CD4-positive, alpha-beta memory T cell (primary cell): Measurements from ENCODE around the gene AGPAT4. TPM values are rescaled to one million over a fixed set of nuclear protein-coding genes. Genes with fewer than 3 reads are reported as not detected.
A peak's percentile ranks its signal among the peaks of the same experiment; 100 is the strongest.

Experiments
- CTCF ChIA-PET: fragments of 350-600 bp; sonication (Branson Sonifier 250); formaldehyde crosslinking; loops from one replicate; lab custom pipeline; 2021; ENCODE audit warnings: inconsistent platforms; ENCODE audit not compliant: partially characterized antibody; lab: Charles Lee
- POLR2A ChIA-PET: fragments of 350-600 bp; sonication (Branson Sonifier 250); formaldehyde crosslinking; loops from one replicate; lab custom pipeline; 2021; ENCODE audit not compliant: partially characterized antibody; lab: Charles Lee
- DNase-seq, 5 donors: peaks; one replicate each; pipeline versions ENCODE4 v3.0.0 to v3.0.0-alpha.2; 2020 to 2022; ENCODE audit warnings: mixed read lengths in 1 of 5
- H3K27ac ChIP-seq: one replicate; pipeline ENCODE4 v1.7.0; 2013; ENCODE audit warnings: low read depth, low read length
- H3K27me3 ChIP-seq: 2 replicates; pipeline ENCODE4 v1.7.0; 2013; ENCODE audit warnings: mild to moderate bottlenecking, low read length, moderate library complexity; ENCODE audit not compliant: insufficient read depth
- H3K36me3 ChIP-seq: 2 replicates; pipeline ENCODE4 v1.7.0; 2013; ENCODE audit warnings: mild to moderate bottlenecking, low read length, moderate library complexity; ENCODE audit not compliant: insufficient read depth
- H3K4me1 ChIP-seq: 2 replicates; pipeline ENCODE4 v1.7.0; 2013; ENCODE audit warnings: mild to moderate bottlenecking, low read length, moderate library complexity; ENCODE audit not compliant: insufficient read depth
- H3K4me3 ChIP-seq, 2 donors: one replicate each; pipeline ENCODE4 v1.7.0; 2013; ENCODE audit warnings: low read length in 2 of 2, mild to moderate bottlenecking in 1 of 2
- H3K9me3 ChIP-seq, 2 donors: one replicate each; pipeline ENCODE4 v1.7.0; 2013; ENCODE audit warnings: low read length in 2 of 2, control low read depth in 1 of 2; ENCODE audit not compliant: control insufficient read depth in 1 of 2
- H3K27ac Mint-ChIP-seq, 7 donors: one replicate each; pipeline ENCODE4 v1.8.0; 2020 to 2021; ENCODE audit warnings: mixed read lengths in 7 of 7, mild to moderate bottlenecking in 6 of 7, inconsistent platforms in 3 of 7, moderate library complexity in 3 of 7
- H3K27me3 Mint-ChIP-seq, 2 donors: one replicate each; pipeline ENCODE4 v1.8.0; 2020 to 2021; ENCODE audit warnings: mixed read lengths in 2 of 2
- H3K36me3 Mint-ChIP-seq, 2 donors: one replicate each; pipeline ENCODE4 v1.8.0; 2020 to 2021; ENCODE audit warnings: mixed read lengths in 2 of 2, inconsistent platforms in 1 of 2, mild to moderate bottlenecking in 1 of 2
- H3K4me1 Mint-ChIP-seq, 4 donors: one replicate each; pipeline ENCODE4 v1.8.0; 2020 to 2021; ENCODE audit warnings: mixed read lengths in 4 of 4, mild to moderate bottlenecking in 1 of 4
- H3K4me3 Mint-ChIP-seq, 8 donors: one replicate each; pipeline ENCODE4 v1.8.0; 2020 to 2021; ENCODE audit warnings: mixed read lengths in 8 of 8, mild to moderate bottlenecking in 7 of 8, moderate library complexity in 6 of 8, inconsistent platforms in 3 of 8
- H3K9me3 Mint-ChIP-seq, 8 donors: one replicate each; pipeline ENCODE4 v1.8.0; 2020 to 2021; ENCODE audit warnings: mixed read lengths in 8 of 8, mild to moderate bottlenecking in 5 of 8, inconsistent platforms in 3 of 8, moderate library complexity in 1 of 8
- intact Hi-C: fragments of 100-400 bp; cut with micrococcal nuclease; formaldehyde crosslinking; loops from one replicate; pipeline ENCODE4 v1.15.1; 2023
- polyA plus RNA-seq, 2 donors: library from polyadenylated mRNA; unstranded; fragments of 300-500 nt; fragmentation: Illumina TruSeq; gene quantifications; one replicate each; pipeline ENCODE4 v1.2.3, GENCODE V29; 2021
- total RNA-seq, 2 experiments: library from RNA; stranded (reverse); gene quantifications; one replicate each; pipeline ENCODE4 v1.2.3, GENCODE V29; 2021

Gene AGPAT4
- total and polyA plus RNA-seq, 4 experiments from 2014 or later: 3.6 to 6.9 (median 4.1) TPM

- H3K4me3 Mint-ChIP-seq: no peak overlapping the region
- CTCF ChIA-PET: no interaction called here
- Histone ChIP-seq H3K27me3 (no peaks in the 10 kb centered on the region), H3K9me3 (no peaks in the 10 kb centered on the region), H3K36me3 (no peaks in the 10 kb centered on the region), H3K4me1 (no peaks in the 10 kb centered on the region), H3K4me3 (no peak overlapping the region), H3K27ac (no peak overlapping the region)
- peaks cover 0 to 15% (median 7%) of the 10 kb centered on the region in 8 donors for H3K9me3 Mint-ChIP-seq
- no peaks in the 10 kb centered on the region for H3K36me3 Mint-ChIP-seq
- DNase-seq: no peak
- H3K4me1 Mint-ChIP-seq: no peaks in the 10 kb centered on the region
- H3K27ac Mint-ChIP-seq: no peak overlapping the region
- POLR2A ChIA-PET: no interaction called here
- H3K27me3 Mint-ChIP-seq: peaks cover 6 to 20% of the 10 kb centered on the region in 2 donors
- intact Hi-C loops: no loop called here
Measured at GRCh38 chr6:161284653-161285052, 10.8 kb upstream of the AGPAT4 start.

GRCh38 chr6:161281092-161281491 is 7.2 kb upstream of the AGPAT4 start:
- Mint-ChIP-seq H3K4me1 (no peaks in the 10 kb centered on the region), H3K4me3 (no peak overlapping the region), H3K27ac (no peak overlapping the region), H3K36me3 (no peaks in the 10 kb centered on the region), H3K9me3 (peaks cover 0 to 15% (median 7%) of the 10 kb centered on the region in 8 donors), H3K27me3 (peaks cover 6 to 12% of the 10 kb centered on the region in 2 donors)
- CTCF ChIA-PET: no interaction called here
- Histone ChIP-seq H3K27me3 (no peaks in the 10 kb centered on the region), H3K4me1 (no peaks in the 10 kb centered on the region), H3K36me3 (no peaks in the 10 kb centered on the region), H3K4me3 (no peak overlapping the region), H3K9me3 (no peaks in the 10 kb centered on the region), H3K27ac (no peak overlapping the region)
- intact Hi-C loops: no loop called here
- DNase-seq: no peak
- POLR2A ChIA-PET: no interaction called here

GRCh38 chr6:161279677-161280415 is 6.0 kb upstream of the AGPAT4 start:
- Mint-ChIP-seq H3K4me3 (no peak overlapping the region), H3K36me3 (no peaks in the 10 kb centered on the region), H3K27me3 (peaks cover 6 to 13% of the 10 kb centered on the region in 2 donors), H3K9me3 (peaks cover 0 to 15% (median 7%) of the 10 kb centered on the region in 8 donors), H3K27ac (no peak overlapping the region), H3K4me1 (peaks cover 0 to 3% (median 2%) of the 10 kb centered on the region in 4 donors)
- no peaks in the 10 kb centered on the region for H3K27me3 ChIP-seq
- ChIA-PET POLR2A (no interaction called here), CTCF (interaction anchor here (0.9 kb wide), 1 partner anchor 91 kb away, joined by 3 read pairs; no protein-coding TSS in a partner anchor)
- no peaks in the 10 kb centered on the region for H3K36me3 ChIP-seq
- H3K4me3 ChIP-seq: no peak overlapping the region
- no peaks in the 10 kb centered on the region for H3K4me1 ChIP-seq
- no peaks in the 10 kb centered on the region for H3K9me3 ChIP-seq
- no peak overlapping the region for H3K27ac ChIP-seq
- intact Hi-C loops: no loop called here
- no peak for DNase-seq

- H3K27ac Mint-ChIP-seq: no peak overlapping the region
- H3K36me3 Mint-ChIP-seq: peaks cover 0 to 8% of the 10 kb centered on the region in 2 donors
- POLR2A ChIA-PET: no interaction called here
- H3K4me3 Mint-ChIP-seq: no peak overlapping the region
- H3K4me1 Mint-ChIP-seq: peaks cover 14 to 25% (median 20%) of the 10 kb centered on the region in 4 donors
- H3K36me3 ChIP-seq: no peaks in the 10 kb centered on the region
- CTCF ChIA-PET: no interaction called here
- intact Hi-C loops: no loop called here
- peaks cover 5 to 11% of the 10 kb centered on the region in 2 donors for H3K27me3 Mint-ChIP-seq
- no peaks in the 10 kb centered on the region for H3K27me3 ChIP-seq
- peaks cover 0 to 15% (median 7%) of the 10 kb centered on the region in 8 donors for H3K9me3 Mint-ChIP-seq
- H3K27ac ChIP-seq: no peak overlapping the region
- no peaks in the 10 kb centered on the region for H3K9me3 ChIP-seq
- H3K4me1 ChIP-seq: peaks cover 21% of the 10 kb centered on the region
- no peak overlapping the region for H3K4me3 ChIP-seq
- DNase-seq: no peak
Measured at GRCh38 chr6:161276605-161277155, 2.8 kb upstream of the AGPAT4 start.

- H3K4me1 Mint-ChIP-seq: peaks cover 14 to 32% (median 24%) of the 10 kb centered on the region in 4 donors
- no peaks in the 10 kb centered on the region for H3K9me3 Mint-ChIP-seq
- CTCF ChIA-PET: no interaction called here
- H3K27ac Mint-ChIP-seq: peak overlapping the region in 6 of 7 donors; percentile 66 to 99 (median 97)
- Histone ChIP-seq H3K27me3 (no peaks in the 10 kb centered on the region), H3K4me1 (peaks cover 24% of the 10 kb centered on the region), H3K4me3 (no peak overlapping the region), H3K27ac (peak overlapping the region; percentile 63), H3K36me3 (no peaks in the 10 kb centered on the region), H3K9me3 (no peaks in the 10 kb centered on the region)
- peaks cover 6 to 8% of the 10 kb centered on the region in 2 donors for H3K36me3 Mint-ChIP-seq
- H3K27me3 Mint-ChIP-seq: peaks cover 0 to 3% of the 10 kb centered on the region in 2 donors
- intact Hi-C loops: loop anchor here (1.0 kb wide), 2 partner anchors 199 to 283 kb away; no protein-coding TSS in a partner anchor
- H3K4me3 Mint-ChIP-seq: peak overlapping the region in 4 of 8 donors; percentile 1 to 72 (median 28)
- no peak for DNase-seq
- POLR2A ChIA-PET: interaction anchor here (1.0 to 2.3 kb wide), 3 partner anchors 198 to 282 kb away, joined by 3 to 15 read pairs (median 6); partner anchors contain the start of gene MAP3K4
Measured at GRCh38 chr6:161274898-161275297, 1.0 kb upstream of the AGPAT4 start.

GRCh38 chr6:161274488-161274858 is 612 bp upstream of the AGPAT4 start:
- Mint-ChIP-seq H3K9me3 (no peaks in the 10 kb centered on the region), H3K27me3 (peaks cover 0 to 3% of the 10 kb centered on the region in 2 donors), H3K36me3 (peaks cover 8 to 10% of the 10 kb centered on the region in 2 donors), H3K4me3 (peak overlapping the region; percentile 91 to 97 (median 94)), H3K27ac (peak overlapping the region; percentile 95 to 99 (median 98)), H3K4me1 (peaks cover 16 to 33% (median 27%) of the 10 kb centered on the region in 4 donors)
- Histone ChIP-seq H3K9me3 (no peaks in the 10 kb centered on the region), H3K27ac (peak overlapping the region; percentile 63), H3K36me3 (no peaks in the 10 kb centered on the region), H3K4me1 (peaks cover 24% of the 10 kb centered on the region), H3K27me3 (no peaks in the 10 kb centered on the region), H3K4me3 (peak overlapping the region; percentile 40 to 64)
- no peak for DNase-seq
- POLR2A ChIA-PET: interaction anchor here (0.6 to 2.3 kb wide), 7 partner anchors 48 to 282 kb away, joined by 3 to 15 read pairs (median 6); partner anchors contain the start of gene MAP3K4
- intact Hi-C loops: loop anchor here (1.0 kb wide), 2 partner anchors 198 to 282 kb away; no protein-coding TSS in a partner anchor
- CTCF ChIA-PET: interaction anchor here (0.6 to 1.5 kb wide), 4 partner anchors 96 to 1575 kb away, joined by 3 to 4 read pairs (median 3); no protein-coding TSS in a partner anchor
